Cortex of kidney (tissue), 1 donor: ENCODE results near the gene FBXL22.
"Not testable (repeated sequence)": the region's sequence is repeated elsewhere in the genome, so short reads cannot be mapped to it uniquely, and the experiment has no call there.

ENCODE experiments used
- DNase-seq: peaks from one replicate; lab custom pipeline; 2025; lab: John Stamatoyannopoulos, UW

The FBXL22 gene

DNA sequence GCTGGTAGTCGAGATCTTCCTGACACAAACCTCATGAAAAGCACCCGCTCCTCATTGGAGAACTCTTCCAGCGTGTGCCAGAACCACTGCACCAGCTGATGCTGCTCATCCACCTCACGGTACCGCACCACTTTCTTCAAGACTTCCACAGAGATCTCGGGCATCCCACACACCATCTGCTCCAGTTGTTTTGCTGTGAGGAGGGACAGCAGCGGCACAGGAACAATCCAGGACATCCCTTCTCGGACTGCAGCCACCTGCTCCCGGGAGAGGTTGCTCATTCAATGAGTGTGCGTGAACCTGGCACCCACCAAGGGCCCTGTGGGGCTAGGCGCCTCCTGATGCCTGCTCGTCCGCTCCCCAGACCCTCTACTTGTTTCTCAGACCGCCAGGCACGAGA, 15.1 kb downstream of the FBXL22 start:
- DNase-seq: no peak

DNA sequence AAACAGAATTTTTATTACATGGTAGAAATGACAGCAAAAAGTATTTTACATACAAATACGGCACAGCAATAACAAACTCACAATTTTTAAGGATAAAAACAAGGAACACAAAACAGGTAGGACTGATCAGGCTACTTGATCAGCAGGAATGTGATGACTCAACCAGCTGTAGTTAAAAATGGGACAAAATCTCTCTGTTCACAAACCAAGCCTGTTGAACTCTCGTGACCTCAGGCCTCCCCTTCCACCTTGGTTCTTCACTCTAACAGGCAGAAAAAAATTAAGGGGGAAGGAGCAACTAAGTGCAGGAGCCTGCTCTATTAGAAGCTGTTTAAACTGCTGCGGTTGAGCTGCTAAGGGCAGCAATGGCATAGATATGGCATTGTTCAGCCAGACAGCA, 18.7 kb downstream of the FBXL22 start:
- DNase-seq: no peak

DNA sequence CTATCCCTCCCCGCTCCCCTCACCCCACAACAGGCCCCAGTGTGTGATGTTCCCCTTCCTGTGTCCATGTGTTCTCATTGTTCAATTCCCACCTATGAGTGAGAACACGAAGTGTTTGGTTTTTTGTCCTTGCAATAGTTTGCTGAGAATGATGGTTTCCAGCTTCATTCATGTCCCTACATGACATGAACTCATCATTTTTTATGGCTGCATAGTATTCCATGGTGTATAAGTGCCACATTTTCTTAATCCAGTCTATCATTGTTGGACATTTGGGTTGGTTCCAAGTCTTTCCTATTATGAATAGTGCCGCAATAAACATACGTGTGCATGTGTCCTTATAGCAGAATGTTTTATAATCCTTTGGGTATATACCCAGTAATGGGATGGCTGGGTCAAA, 20.0 kb downstream of the FBXL22 start:
- not testable (repeated sequence) for DNase-seq

DNA sequence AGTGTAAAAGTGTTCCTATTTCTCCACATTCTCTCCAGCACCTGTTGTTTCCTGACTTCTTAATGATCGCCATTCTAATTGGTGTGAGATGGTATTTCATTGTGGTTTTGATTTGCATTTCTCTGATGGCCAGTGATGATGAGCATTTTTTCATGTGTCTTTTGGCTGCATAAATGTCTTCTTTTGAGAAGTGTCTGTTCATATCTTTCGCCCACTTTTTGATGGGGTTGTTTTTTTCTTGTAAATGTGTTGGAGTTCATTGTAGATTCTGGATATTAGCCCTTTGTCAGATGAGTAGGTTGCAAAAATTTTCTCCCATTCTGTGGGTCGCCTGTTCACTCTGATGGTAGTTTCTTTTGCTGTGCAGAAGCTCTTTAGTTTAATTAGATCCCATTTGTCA, 20.4 kb downstream of the FBXL22 start:
- DNase-seq: not testable (repeated sequence)

GRCh38 chr15:63620760-63621159, 23.6 kb downstream of the FBXL22 start:
- DNase-seq: not testable (repeated sequence)

- DNase-seq: no peak
These were observed 26.2 kb downstream of the FBXL22 start for GRCh38 chr15:63623232-63623969.

GRCh38 chr15:63626955-63627354, 29.8 kb downstream of the FBXL22 start:
- DNase-seq: no peak

GRCh38 chr15:63628123-63628822, 31.1 kb downstream of the FBXL22 start:
- DNase-seq: no peak

GRCh38 chr15:63630036-63630751, 33.0 kb downstream of the FBXL22 start:
- DNase-seq: no peak

DNA sequence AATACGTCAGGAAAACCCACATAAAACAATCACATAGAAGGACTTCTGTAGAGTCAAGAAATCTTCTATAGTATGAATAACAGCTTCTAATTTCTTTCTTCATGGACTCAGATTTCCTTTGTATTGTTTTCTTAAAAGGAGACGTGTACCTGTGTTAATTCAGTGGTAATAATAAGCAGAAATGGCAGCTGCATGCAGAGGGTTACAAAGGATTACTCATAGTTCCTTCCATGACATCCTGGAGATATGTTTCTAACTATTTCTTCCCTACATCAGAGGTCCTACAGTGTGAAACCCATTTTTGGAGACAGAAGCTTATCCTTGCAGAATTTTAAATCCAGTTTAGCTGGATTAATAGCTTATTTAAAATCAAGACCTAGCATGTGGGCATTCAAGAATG, 36.1 kb downstream of the FBXL22 start:
- no peak for DNase-seq

GRCh38 chr15:63634154-63634553, 37.0 kb downstream of the FBXL22 start:
- no peak for DNase-seq

GRCh38 chr15:63636518-63637061, 39.4 kb downstream of the FBXL22 start:
- no peak for DNase-seq

GRCh38 chr15:63638839-63639238, 41.7 kb downstream of the FBXL22 start:
- DNase-seq: no peak

GRCh38 chr15:63640146-63640545, 43.0 kb downstream of the FBXL22 start:
- no peak for DNase-seq
